ENCODE results near the gene PRSS27.

- TF ChIP-seq POLR2AphosphoS5 (IDR thresholded peaks at IDR 0.05) (no peak), POLR2A (IDR thresholded peaks at IDR 0.05) (no peak), CTCF (IDR thresholded peaks at IDR 0.05) (no peak), EP300 (IDR thresholded peaks at IDR 0.05) (no peak)
Observed at GRCh38 chr16:2713985-2714774, 5.8 kb downstream of the PRSS27 start.

All from upper lobe of left lung (tissue), 4 donors.